GM19240 (cell line): ENCODE data around the gene CDC25C.
"Not testable (repeated sequence)": the region's sequence is repeated elsewhere in the genome, so short reads cannot be mapped to it uniquely, and the experiment has no call there.

Experiments used
- DNase-seq: peaks from one replicate; pipeline ENCODE4 v3.0.0; 2011; ENCODE audit warnings: low spot score; ENCODE audit not compliant: insufficient read length

CDC25C gene

DNA sequence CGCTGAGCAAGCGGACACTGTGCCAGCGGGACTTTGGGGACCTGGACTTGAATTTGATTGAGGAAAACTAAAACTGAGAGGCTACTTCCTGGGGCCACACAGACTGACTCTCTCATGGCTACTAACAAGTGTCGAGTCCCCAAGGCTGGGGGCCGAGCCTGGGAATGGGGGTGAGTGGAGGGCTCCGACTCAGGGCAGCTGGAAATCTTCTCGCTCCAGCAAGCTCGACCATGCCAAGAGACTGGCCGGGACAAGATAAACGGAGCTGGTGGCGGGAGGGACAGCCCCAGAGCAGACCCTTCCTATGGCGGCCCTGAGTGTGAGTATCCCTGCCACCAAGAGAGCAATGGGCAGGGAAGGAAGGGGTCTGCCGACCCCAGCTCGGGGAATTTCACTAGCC, 15.3 kb upstream of the CDC25C start:
- no peak for DNase-seq

DNA sequence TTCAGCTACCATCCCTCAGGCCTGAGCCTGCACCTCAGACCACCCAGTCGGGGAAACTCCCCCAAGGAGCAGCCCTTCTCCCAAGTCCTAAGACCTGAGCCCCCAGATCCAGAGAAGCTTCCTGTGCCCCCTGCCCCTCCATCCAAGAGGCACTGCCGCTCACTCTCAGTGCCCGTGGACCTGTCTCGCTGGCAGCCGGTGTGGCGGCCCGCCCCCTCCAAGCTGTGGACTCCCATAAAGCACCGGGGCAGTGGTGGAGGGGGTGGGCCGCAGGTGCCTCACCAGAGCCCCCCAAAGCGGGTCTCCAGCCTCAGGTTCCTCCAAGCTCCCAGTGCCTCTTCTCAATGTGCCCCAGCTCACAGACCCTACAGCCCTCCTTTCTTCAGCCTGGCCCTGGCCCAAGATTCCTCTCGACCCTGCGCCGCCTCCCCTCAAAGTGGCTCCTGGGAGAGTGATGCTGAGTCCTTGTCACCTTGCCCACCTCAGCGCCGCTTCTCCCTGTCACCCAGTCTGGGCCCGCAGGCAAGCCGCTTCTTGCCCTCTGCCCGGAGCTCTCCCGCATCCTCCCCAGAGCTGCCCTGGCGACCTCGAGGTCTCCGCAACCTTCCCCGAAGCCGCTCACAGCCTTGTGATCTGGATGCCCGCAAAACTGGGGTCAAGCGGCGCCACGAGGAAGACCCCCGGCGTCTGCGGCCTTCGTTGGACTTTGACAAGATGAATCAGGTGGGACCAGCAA, 13.5 kb upstream of the CDC25C start:
- DNase-seq: no peak

DNA sequence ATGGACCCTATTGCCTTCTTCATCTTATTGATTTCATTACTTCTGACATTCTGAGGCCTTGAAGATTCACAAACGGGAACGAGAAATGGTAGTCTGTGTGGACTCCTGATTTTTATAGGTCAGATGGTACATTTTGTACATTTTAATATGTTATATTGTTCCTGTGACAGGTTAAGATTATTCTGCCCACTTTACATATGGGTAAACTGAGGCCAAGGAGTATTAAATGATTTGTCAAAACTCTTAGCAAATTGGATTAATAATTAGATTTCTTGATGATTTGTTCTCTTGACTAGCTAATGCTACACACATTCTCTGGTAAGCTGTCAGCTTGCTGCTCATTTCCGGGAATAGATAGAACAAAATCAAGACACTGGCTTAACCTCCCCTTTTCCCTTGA, 8.4 kb upstream of the CDC25C start:
- no peak for DNase-seq

DNA sequence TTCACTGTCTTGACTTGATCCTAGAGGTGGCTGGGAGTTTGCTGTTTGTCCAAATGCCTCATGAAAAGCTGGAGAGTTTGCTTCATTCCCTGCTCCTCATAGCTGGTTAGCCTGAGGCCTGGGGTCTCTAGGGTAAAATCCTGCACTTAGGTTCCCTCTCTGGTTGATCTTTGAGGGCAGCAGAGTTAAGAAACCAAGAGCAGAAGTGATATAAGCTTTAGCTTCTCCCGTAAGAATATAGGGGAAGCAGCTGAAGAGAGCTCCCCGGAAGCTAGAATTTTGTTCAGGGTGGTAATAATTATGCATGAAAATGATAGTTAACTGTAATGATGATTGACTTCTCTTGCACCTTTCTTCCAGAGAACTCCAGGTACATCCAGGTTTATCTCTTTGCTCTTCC, 7.9 kb upstream of the CDC25C start:
- no peak for DNase-seq

DNA sequence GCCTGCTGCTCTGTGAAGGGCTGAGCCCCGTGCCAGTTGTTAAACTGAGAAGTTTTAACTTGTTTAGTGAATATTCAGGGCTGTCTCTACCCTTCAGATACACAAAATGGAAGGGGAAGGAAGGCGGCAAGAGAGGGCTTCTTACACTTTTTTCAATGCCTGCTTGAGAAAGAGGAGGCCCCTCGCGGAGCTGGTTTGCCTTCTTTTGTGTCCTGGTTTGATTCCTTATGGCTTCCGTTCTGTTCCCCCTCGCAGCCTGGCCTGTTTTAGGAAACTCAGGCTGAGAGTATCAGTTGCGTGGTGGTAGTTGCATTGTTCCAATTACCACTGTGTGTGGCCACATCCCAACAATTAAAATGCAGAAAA, 7.5 kb upstream of the CDC25C start:
- no peak for DNase-seq

DNA sequence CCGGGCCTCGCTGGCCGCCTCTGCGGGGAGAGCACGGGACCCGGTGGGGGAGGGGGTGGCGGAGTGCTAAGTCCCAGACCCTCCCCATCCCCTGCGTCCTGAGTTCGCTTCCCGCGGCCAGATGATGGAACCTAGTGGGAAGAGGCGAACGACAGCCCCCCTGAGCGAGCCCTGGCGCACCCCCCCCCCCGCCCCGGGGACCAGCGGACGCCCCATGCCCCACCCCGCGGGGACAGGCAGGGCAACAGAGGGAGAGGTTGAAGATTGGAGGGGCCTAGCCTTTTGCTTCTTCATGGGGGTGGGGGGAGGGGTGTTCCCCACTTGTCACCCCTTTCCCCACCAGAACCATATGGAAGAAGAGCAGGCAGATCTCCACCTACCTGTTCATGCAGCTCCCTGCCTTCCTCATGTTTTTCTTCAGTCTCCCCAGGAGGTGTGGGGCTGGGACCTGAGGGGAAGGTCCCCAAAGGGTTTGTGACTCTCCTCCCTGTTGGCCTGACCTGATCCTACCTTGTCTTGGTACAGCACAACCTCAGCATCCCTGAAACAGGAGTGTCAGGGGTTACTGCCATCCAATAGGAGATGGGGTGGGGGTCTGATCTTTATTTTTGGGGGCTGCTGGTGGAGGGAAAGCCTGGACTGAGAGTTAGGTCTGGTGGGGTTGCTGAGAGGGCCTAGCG, 6.9 kb upstream of the CDC25C start:
- DNase-seq: no peak

DNA sequence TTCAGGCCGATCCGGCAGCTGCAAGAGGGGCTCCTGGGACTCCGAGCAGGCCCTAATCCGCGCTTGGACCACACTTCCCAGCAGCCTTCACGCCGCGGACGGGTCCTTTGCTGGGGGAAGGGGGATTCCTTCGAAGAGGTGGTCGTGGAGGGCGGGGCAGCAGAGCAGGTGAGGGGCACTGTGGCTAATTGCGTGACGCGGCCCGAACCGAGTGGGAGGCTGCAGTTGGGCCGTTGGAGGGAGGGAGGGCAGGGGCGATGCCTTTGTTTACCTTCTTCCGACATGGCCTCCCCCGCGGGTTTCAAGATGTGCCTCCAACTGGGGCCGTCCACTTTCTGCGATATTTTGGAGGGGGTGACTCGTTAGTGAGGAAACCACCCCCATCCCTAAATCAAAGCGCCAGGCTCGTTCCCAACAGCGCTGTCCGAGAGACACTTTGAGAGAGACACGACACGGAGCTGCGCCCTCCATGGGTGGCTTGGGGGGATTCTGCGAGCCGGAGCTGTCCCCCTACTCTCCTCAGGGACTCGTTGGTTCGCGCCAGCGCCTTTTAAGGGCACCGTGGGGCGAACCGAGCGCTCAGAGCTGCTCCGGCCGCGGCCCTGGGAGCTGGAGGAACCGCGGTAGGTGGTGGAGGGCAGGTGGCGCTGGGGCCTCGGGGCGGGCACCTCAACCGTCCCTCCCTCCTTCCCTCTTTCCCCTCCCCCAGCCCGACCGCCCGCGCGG, 6.2 kb upstream of the CDC25C start, which contains the start of gene FAM53C:
TSS of gene FAM53C (plus strand) at position 582 of the 726 bp plus-strand sequence. CDS start 3,070 bp downstream, outside the sequence.
- peak; percentile 80 for DNase-seq

DNA sequence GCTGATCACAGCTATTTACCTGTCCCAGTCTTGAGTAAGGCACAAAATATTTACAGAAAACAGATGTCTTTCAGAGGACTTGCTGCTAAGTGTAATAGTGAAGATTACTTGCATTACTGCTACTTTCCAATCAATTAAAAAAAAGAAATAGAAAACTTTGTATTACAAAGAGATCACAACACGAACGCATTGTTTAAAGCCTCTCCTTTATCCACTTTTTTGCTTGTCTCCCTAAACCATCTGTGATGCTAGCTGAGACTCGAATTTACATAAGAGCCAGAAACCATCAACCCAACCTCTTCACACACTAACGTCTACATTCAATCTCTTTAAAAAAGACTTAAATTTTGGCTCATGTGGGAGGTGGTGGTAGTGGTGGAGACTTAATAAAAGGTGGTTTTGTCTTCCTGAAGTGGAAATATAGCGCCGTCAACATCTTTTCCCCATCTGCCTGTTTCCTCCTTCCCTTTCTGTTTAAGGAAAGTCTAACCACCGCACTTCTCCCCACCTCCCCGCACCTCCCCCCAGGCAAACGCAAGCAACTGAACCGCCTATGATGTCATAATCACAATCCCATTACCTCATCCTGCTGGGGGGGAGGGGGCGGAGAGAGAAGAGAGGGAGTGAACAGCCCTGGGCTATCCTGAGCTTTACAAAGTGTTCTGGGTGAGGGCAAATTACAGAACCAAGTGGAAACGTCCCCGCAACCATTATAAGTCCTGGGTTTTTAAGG, 5.5 kb upstream of the CDC25C start:
- DNase-seq: no peak

DNA sequence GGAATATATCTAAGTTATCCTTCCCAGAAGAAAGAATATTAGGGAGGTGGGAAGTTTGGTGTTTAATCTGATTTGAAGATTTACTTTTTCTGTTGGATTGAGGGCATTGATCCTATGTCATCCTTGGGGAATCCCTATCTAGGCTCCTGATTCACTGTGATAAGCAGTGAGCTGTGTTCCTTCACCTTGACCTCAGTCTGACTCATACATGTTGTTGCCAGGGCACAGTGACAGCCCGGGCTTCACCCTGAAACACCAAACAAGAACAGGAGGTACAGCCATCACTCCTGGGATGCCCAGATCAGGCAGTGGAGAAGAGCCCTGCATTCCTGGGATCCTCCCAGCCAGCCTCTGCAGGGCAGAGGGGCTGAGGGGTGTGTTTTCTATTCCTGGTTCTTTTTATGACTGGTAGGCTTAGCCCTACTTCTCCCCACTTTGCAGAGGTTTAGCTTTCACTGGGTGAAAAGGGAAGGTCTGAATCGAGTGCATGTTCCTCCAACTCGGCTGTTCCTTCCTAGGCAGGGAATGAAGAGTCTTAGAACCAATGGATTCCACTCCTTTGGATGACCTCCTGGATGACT, 3.4 kb upstream of the CDC25C start:
- DNase-seq: no peak

DNA sequence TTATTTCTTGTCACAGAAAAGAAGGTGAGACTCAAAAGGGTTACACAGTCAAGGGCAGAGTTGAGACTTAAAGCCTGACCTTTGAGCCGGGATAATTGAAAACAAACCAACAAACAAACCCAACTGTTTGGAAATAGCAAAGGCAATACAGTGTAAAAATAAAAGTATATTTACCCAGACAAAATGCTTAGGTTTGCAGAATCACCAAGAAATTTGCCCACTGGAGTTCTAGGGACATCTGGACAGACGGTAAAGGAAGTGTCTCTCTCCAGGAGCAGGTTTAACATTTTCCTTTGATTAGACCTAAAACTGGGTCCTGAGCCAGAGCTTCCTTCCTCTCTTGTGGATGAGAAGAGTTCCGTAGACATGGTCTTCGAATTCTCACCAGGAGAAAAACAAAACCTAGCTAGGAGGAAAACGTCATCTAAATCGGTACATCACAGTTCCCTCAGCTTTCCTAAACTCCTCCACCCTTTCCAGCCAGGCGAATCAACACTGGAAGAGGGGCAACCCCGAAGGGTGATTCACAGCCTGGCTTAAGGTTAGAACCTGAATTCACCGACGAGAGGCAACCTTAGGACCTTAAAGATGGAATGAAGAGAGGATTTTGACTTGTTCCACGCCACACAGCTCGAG, 673 bp downstream of the CDC25C start:
- DNase-seq: no peak

DNA sequence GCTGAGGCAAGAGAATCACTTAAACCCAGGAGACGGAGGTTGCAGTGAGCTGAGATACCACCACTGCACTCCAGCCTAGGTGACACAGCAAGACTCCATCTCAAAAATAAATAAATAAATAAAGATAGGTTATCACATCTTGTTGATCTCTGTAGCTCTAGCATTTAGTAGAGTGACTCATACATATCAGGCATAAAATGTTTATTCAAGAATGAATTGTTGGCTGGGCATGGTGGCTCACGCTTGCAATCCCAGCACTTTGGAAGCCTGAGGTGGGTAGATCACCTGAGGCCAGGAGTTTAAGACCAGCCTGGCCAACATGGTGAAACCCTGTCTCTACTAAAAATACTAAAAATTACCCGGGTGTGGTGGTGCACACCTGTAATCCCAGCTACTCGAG, 13.4 kb downstream of the CDC25C start:
- DNase-seq: not testable (repeated sequence)

DNA sequence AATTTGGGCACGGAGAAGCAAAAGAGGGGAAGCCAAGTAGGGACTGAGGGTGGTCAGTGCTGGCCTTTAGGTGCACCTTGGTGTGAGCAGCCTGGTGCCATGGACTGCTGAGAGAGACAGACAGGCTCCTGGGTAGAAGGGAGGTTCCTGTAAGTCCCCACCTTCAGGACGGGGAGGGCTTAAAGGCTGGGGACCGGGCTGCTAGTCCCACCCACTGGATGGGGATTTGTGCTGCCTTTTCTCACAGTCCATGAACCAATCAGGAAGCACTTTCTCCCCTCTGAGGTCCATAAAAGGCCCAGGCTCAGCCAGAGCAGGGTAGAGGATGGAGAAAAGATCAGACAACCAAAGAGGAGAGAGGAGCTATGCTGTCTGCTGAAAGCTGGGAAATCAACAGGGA, 15.2 kb downstream of the CDC25C start:
- DNase-seq: no peak

DNA sequence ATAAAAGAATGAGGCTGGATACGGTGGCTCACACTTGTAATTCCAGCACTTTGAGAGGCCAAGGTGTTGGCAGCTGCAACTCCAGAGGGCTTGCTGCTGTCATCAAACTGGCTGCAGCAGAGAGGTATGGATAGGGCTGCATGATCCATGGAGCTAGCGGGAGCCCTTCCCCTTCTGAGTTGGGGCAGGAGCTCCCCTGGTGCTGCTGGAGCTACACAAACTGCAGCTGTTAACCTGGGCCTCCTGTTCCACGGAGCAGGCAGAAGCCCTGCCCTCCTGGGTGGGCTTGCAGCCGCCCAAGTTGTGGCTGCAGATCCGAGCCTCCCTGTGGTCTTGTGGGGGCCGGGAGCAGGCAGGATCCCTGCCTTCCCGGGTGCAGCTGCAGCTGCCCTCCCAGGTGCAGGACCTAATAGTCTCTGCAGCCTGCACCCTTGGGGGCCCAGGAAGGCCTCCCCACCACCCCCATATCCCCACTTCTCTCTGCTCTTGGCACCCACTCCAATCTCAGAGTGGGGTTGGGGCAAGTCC, 15.8 kb downstream of the CDC25C start:
- no peak for DNase-seq

DNA sequence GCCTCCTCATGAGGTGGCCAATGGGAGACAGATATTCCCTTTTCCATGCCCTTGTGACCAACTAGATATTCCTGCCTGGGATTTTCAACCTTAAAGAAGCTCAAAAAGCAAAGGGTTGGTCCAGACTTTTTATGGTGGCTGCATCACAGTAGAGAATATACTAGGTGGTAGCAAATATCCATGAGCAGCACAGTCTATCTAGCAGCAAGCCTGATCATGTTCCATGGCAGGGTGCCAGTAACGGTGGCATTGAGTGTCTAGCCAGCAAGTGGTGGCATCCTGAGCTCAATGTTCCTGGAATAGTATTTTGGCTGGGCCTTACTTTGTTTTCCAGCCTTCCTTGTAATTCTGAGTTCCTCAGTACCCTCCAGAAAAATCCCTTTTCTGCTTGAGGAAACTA, 25.8 kb downstream of the CDC25C start:
- no peak for DNase-seq

DNA sequence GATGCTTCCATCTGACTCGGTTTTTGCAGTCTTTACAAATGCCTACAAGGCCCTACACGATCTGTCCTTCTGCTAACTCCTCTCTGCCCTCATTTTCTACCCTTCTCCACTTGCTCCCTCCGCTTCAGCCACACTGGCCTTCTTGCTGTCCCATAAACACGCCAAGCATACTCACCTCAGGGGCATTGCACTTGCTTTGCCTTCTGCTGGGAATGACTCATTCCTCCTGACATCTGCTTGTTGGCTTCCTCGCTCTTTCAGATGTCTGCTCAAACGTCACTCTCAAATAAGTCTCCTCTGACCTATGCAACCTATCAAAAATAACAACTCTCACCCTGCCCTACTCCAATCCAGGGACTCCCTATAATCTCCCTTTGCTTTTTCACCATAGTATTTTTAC, 28.2 kb downstream of the CDC25C start:
- DNase-seq: no peak

DNA sequence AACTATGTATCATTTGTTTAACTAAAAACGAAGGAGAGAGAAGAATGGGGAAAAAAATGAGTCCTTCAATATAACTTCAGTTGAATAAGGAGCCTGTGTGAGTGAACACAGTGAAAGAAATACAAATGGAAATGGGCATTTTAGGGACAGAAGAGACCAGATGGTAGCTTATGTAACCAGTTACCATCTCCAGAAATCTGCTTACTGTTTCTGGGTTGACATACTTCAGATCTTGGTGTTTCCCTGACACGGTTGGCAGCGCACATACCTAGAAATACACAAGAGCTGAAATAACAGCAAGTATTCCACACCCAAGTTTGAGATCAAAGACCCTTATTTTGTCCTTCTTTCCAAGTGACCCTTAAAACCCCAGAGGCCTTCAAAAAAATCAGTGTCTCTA, 42.3 kb downstream of the CDC25C start:
- DNase-seq: no peak

DNA sequence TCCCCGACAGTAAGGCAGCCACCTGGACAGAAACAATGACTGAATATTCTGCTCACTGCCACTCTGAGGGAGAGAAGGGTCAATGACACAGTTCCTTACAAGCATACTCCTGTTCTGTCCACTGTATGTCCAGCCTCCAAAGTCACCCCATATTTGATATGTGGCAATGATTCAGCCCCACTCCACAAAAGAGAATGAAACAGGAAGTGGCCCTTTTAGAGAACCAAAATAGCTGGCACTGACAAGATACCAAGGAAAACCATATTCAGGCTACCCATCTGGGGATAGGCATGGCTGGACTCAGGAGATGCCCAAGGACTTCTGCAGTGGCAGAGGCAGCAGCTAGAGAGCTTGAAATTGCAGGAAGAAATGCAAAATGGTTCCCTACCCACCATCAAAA, 44.4 kb downstream of the CDC25C start:
- DNase-seq: no peak

DNA sequence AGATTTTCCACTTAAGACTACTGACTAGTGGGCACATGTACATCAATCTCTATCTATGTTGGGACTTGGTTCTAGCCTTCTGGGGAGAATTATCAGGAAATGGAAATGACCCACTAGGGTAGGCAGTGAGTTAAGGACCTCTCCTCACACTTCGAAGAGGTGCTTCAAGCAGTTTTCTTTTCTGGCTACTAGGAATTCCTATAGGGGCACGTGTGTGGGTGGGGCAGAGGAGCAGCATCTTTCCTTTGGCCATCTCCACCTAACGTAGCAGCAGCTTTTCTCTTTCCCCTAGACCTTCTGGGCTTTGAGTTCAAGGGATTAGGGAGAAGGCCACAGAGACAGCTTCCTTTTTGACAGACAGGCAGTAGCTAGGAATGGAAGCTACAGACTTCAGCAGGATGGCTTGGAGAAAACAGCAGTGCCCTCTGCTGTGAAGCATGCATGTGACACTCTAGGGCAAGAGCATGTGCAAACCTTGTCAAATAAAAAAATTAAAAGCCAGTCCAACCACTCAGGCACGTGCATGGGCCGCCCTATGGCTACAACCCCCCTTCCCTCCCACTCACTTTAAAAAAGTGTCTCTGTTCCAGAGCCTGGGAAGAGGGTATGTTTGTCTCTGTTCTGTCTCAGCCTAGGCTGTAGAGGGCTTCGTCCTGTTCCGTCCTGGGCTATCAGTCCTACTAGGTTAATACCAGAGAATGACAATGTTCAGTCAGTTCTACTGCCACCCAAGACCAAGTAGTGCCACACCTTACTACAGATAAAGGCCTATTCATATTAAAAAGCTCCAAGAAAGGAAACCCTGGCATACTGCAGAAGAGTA, 48.5 kb downstream of the CDC25C start:
- DNase-seq: no peak

DNA sequence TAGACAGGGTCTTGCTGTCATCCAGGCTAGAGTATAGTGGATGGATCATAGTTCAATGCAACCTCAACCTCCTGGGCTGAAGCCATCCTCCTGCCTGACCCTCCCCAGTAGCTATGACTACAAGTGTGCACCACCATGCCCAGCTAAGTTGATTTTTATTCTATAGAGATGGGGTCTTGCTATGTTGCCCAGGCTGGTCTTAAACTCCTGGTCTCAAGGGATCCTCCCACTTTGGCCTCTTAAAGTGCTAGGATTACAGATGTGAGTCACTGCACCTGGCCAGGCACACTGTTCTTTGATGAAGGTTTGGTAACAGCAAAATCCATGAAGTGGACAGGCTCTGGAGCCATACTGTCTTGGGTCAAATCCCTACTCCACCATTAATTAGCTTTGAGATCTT, 50.7 kb downstream of the CDC25C start:
- DNase-seq: no peak
